ENCODE results near the gene C10orf105. TPM values are rescaled to one million over a fixed set of nuclear protein-coding genes. Genes with fewer than 3 reads are reported as not detected.

Gene C10orf105
- polyA plus RNA-seq, 1 of the 3 experiments (the other 2 are of a cell fraction), result not detected

DNA sequence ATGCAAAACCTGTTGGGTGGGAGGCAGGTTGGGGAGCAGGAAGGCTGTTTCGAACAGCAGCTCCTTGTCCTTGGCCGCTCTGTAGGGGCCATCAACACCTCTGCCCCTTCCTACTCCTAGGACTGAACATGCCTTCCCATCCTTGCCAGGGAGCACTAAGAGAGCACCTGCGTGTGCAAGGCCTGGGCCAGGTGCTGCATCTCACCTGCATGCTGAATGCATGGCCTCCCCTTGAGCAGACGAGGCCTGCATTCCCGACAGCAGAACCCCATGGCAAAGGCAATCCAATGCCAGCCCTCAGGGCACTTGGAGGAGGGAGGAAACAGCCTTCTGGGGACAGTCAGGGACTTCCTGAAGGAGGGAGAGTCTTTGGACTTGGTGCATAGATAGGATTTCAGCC lies 42.7 kb upstream of the C10orf105 start:
- H3K9me3 ChIP-seq, result no peaks in the 10 kb centered on the region
- H3K4me3 ChIP-seq (ENCODE audit: low read depth in 2 of 2, low read length in 1 of 2), result no peak overlapping the region
- no peaks in the 10 kb centered on the region for H3F3A ChIP-seq (replicated peaks; ENCODE audit: insufficient read depth)
- no peaks in the 10 kb centered on the region for H3K36me3 ChIP-seq (replicated peaks in 1 of 2; ENCODE audit: control insufficient read depth in 1 of 2, insufficient read depth in 2 of 2, low read length in 1 of 2)
- H3K27ac ChIP-seq (ENCODE audit: low read depth in 2 of 2, low read length in 1 of 2), result no peak overlapping the region
- no peaks in the 10 kb centered on the region for H4K20me1 ChIP-seq (ENCODE audit: insufficient read depth)
- H2AFZ ChIP-seq (ENCODE audit: low read depth), result no peak overlapping the region
- peaks cover 5 to 11% of the 10 kb centered on the region in 2 experiments; a peak in 3 of 4 replicates for H3K4me1 ChIP-seq (ENCODE audit: control insufficient read depth in 1 of 2, insufficient read depth in 2 of 2, low read depth in 1 of 2, low read length in 1 of 2)
- no peaks in the 10 kb centered on the region for H3K27me3 ChIP-seq (ENCODE audit: insufficient read depth)
- no peak for DNase-seq
- TF ChIP-seq FOXM1 (IDR thresholded peaks at IDR 0.05; ENCODE audit: low read depth), result no peak
- TF ChIP-seq GATA2 (CRISPR knock-in tag; IDR thresholded peaks at IDR 0.05), result no peak
- no peak for TF ChIP-seq REST (IDR thresholded peaks at IDR 0.05; ENCODE audit: low read depth, low read length)
- TF ChIP-seq NFIC (IDR thresholded peaks at IDR 0.05; ENCODE audit: borderline replicate concordance), result no peak
- no peak for TF ChIP-seq RCOR1 (IDR thresholded peaks at IDR 0.05; ENCODE audit: low read length)
- no peak for TF ChIP-seq EZH2phosphoT487 (IDR thresholded peaks at IDR 0.05; ENCODE audit: borderline replicate concordance, low read depth)
- TF ChIP-seq RFX5 (IDR thresholded peaks at IDR 0.05; ENCODE audit: low read length), result no peak
- no peak for TF ChIP-seq ZBTB33 (IDR thresholded peaks at IDR 0.05; ENCODE audit: borderline replicate concordance, low read depth)
- no peak for TF ChIP-seq RAD21 (IDR thresholded peaks at IDR 0.05; ENCODE audit: low read length)
- no peak for TF ChIP-seq RXRA (IDR thresholded peaks at IDR 0.05; ENCODE audit: borderline replicate concordance, low read depth)
- no peak for TF ChIP-seq JUND (IDR thresholded peaks at IDR 0.05)
- no peaks in the 10 kb centered on the region for H3K79me2 ChIP-seq (ENCODE audit: insufficient read depth)
- WGBS (ENCODE audit: low lambda C conversion rate), result 94% methylated on average over 3 of the region's 5 CpGs
- CTCF ChIA-PET, result interaction anchor here (0.9 to 1.4 kb wide), 3 partner anchors 9 to 51 kb away, joined by 3 to 4 read pairs (median 4); no protein-coding TSS in a partner anchor
- no peak overlapping the region for H3K4me2 ChIP-seq
- H3K9ac ChIP-seq, result no peak overlapping the region
- H3K9me2 ChIP-seq, result no peaks in the 10 kb centered on the region
- POLR2A ChIA-PET, result interaction anchor here (0.8 kb wide), 1 partner anchor 11 kb away, joined by 3 read pairs; the partner anchor contains the start of gene VSIR

- TF ChIP-seq, protein P1, sequence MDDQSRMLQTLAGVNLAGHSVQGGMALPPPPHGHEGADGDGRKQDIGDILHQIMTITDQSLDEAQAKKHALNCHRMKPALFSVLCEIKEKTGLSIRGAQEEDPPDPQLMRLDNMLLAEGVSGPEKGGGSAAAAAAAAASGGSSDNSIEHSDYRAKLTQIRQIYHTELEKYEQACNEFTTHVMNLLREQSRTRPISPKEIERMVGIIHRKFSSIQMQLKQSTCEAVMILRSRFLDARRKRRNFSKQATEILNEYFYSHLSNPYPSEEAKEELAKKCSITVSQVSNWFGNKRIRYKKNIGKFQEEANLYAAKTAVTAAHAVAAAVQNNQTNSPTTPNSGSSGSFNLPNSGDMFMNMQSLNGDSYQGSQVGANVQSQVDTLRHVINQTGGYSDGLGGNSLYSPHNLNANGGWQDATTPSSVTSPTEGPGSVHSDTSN (IDR thresholded peaks at IDR 0.05), result no peak
- TF ChIP-seq, protein P2, sequence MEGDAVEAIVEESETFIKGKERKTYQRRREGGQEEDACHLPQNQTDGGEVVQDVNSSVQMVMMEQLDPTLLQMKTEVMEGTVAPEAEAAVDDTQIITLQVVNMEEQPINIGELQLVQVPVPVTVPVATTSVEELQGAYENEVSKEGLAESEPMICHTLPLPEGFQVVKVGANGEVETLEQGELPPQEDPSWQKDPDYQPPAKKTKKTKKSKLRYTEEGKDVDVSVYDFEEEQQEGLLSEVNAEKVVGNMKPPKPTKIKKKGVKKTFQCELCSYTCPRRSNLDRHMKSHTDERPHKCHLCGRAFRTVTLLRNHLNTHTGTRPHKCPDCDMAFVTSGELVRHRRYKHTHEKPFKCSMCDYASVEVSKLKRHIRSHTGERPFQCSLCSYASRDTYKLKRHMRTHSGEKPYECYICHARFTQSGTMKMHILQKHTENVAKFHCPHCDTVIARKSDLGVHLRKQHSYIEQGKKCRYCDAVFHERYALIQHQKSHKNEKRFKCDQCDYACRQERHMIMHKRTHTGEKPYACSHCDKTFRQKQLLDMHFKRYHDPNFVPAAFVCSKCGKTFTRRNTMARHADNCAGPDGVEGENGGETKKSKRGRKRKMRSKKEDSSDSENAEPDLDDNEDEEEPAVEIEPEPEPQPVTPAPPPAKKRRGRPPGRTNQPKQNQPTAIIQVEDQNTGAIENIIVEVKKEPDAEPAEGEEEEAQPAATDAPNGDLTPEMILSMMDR (IDR thresholded peaks at IDR 0.05), result peak; percentile 19; the same call in 1 of the 2 replicates
- no peak for DNase-seq
- no peaks in the 10 kb centered on the region for H3F3A ChIP-seq (replicated peaks; ENCODE audit: insufficient read depth)
- no peak overlapping the region for H3K4me2 ChIP-seq
- no peak overlapping the region for H2AFZ ChIP-seq (ENCODE audit: low read depth)
- no peaks in the 10 kb centered on the region for H3K36me3 ChIP-seq (replicated peaks in 1 of 2; ENCODE audit: control insufficient read depth in 1 of 2, insufficient read depth in 2 of 2, low read length in 1 of 2)
- H4K20me1 ChIP-seq (ENCODE audit: insufficient read depth), result no peaks in the 10 kb centered on the region
- no peaks in the 10 kb centered on the region for H3K9me2 ChIP-seq
- no peak overlapping the region for H3K9ac ChIP-seq
- H3K27ac ChIP-seq (ENCODE audit: low read depth in 2 of 2, low read length in 1 of 2), result no peak overlapping the region
- ChIA-PET CTCF (no interaction called here), POLR2A (no interaction called here)
- H3K9me3 ChIP-seq, result no peaks in the 10 kb centered on the region
- H3K79me2 ChIP-seq (ENCODE audit: insufficient read depth), result no peaks in the 10 kb centered on the region
- WGBS (ENCODE audit: low lambda C conversion rate), result 95% methylated on average over 13 of the region's 26 CpGs
- H3K4me1 ChIP-seq (ENCODE audit: control insufficient read depth in 1 of 2, insufficient read depth in 2 of 2, low read depth in 1 of 2, low read length in 1 of 2), result peaks cover 0 to 13% of the 10 kb centered on the region in 2 experiments; a peak in 1 of 4 replicates
- no peak overlapping the region for H3K4me3 ChIP-seq (ENCODE audit: low read depth in 2 of 2, low read length in 1 of 2)
- no peaks in the 10 kb centered on the region for H3K27me3 ChIP-seq (ENCODE audit: insufficient read depth)
Measured at GRCh38 chr10:71761541-71762113, 42.0 kb upstream of the C10orf105 start.
